Measurements from ENCODE around the gene PSMC3. TPM values are rescaled to one million over a fixed set of nuclear protein-coding genes. Genes with fewer than 3 reads are reported as not detected.

Gene PSMC3
- total and polyA plus RNA-seq, 8 donors: 86.7 to 163 (median 130) TPM

DNA sequence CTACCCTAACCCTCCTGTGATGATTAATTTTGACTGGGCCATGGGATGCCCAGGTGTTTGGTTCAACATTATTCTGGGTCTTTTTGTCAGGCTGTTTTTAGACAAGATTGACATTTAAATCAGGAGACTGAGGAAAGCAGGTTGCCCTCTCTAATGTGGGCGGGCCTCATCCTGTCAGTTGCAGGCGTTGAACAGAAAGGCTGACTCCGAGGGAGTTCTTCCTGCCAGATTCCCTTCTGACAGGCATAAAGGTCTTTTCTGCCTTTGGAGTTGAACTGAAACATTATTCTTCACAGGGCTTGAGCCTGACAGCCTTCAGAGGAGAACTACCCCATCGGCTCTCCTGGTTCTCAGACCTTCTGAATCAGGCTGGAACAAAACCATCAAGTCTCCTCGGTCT lies 4.3 kb upstream of the PSMC3 start:
- H3K4me3 ChIP-seq: no peak overlapping the region
- H3K27ac ChIP-seq: no peak overlapping the region
- H3K27me3 ChIP-seq: no peaks in the 10 kb centered on the region
- DNase-seq: no peak
- no peaks in the 10 kb centered on the region for H3K9me3 ChIP-seq
- TF ChIP-seq, protein P1, sequence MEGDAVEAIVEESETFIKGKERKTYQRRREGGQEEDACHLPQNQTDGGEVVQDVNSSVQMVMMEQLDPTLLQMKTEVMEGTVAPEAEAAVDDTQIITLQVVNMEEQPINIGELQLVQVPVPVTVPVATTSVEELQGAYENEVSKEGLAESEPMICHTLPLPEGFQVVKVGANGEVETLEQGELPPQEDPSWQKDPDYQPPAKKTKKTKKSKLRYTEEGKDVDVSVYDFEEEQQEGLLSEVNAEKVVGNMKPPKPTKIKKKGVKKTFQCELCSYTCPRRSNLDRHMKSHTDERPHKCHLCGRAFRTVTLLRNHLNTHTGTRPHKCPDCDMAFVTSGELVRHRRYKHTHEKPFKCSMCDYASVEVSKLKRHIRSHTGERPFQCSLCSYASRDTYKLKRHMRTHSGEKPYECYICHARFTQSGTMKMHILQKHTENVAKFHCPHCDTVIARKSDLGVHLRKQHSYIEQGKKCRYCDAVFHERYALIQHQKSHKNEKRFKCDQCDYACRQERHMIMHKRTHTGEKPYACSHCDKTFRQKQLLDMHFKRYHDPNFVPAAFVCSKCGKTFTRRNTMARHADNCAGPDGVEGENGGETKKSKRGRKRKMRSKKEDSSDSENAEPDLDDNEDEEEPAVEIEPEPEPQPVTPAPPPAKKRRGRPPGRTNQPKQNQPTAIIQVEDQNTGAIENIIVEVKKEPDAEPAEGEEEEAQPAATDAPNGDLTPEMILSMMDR (IDR thresholded peaks at IDR 0.05): no peak
- peaks cover under 1 to 2% of the 10 kb centered on the region in 2 donors for H3K4me1 ChIP-seq
- H3K36me3 ChIP-seq: no peaks in the 10 kb centered on the region
- intact Hi-C loops (cut with DNase I): no loop called here
- ATAC-seq: no peak

DNA sequence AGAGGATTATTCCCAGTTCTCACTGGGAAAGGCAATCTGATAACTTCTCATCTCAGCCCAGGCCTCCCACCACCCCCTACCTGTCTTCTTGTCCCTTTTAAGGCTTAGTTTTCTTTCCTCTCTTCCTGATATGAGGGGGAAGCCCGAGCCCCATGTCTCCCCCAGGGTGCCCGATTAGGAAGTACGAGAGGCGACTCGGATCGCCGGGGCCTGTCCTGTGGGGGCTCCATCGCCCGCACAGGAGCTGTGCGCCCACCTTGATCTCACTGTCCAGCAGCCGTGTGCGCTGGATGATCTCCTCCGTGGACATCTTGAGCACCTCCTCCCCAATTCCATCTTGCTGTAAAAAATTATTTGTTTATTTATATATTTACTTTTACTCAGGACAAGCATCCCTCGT lies 628 bp downstream of the PSMC3 start:
- H3K36me3 ChIP-seq: peaks cover 0 to 43% of the 10 kb centered on the region in 2 donors
- H3K9me3 ChIP-seq: no peaks in the 10 kb centered on the region
- intact Hi-C loops (cut with DNase I): no loop called here
- peak overlapping the region; percentile 92 to 99 for H3K4me3 ChIP-seq
- TF ChIP-seq, protein P1 (IDR thresholded peaks at IDR 0.05): no peak
- H3K4me1 ChIP-seq: peaks cover 8 to 16% of the 10 kb centered on the region in 2 donors
- DNase-seq: no peak
- H3K27me3 ChIP-seq: no peaks in the 10 kb centered on the region
- peak overlapping the region; percentile 89 to 92 for H3K27ac ChIP-seq
- ATAC-seq: no peak

DNA sequence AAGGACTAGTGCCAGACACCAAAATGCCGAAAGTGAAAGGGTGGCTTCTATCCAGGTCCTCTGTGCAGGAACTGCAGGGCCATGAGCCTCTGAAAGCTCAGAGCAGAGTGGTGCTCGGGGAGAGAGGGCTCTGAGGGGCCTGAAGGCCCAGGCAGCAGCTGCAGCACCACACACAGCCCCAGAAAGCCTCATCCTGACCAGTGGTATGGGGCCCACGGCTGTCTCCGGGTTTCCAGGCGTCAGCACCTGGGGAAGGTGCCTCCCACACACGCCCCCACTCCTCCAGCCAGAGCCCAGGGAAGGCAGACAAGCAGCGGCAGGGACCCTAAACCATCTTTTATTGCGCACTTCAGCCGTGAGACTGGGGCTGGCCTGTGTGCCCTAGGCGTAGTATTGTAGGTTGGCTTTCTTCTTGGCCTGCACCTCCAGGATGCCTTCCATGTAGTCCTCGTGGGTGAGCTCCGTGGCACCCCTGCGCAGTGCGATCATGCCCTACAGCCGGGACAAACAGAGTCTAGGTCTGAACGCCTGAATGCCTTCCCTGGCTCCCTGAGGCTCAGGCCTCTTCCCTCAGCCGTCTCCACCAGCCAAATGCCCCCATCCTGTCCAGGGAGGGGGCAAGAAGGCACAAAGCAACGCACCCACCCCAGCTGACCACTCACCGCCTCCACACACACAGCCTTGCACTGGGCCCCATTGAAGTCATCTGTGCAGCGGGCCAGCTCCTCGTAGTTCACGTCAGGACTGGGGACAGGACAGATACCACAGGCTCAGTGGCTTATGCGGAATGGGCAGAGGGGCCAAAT lies 7.6 kb downstream of the PSMC3 start:
- no peak overlapping the region for H3K27ac ChIP-seq
- no peak for ATAC-seq
- H3K27me3 ChIP-seq: no peaks in the 10 kb centered on the region

DNA sequence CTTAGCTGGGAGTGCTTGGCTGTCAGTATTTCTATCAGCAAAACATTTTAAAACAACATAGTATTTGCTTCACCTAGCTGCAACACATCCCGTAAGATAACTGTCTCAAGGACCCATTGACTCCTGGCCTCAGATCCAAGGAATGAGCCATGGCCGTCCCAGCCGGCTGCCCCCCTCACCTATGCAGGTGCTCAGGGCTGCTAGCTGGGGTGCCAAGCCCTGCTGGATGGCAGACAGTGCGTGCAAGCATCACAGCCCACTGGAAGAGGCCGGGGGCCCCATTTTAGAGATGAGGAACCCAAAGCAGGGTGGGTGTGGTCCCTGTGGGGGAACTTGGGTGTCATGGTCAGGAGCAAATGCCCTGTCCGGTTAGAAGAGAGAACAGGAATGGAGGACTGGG lies 8.5 kb downstream of the PSMC3 start:
- DNase-seq (no peak), ATAC-seq (no peak)
- TF ChIP-seq, protein P1 (IDR thresholded peaks at IDR 0.05): no peak
- Histone ChIP-seq H3K36me3 (peaks cover 0 to 99% of the 10 kb centered on the region in 2 donors), H3K4me3 (no peak overlapping the region), H3K4me1 (peaks cover 14 to 35% of the 10 kb centered on the region in 2 donors), H3K27ac (no peak overlapping the region), H3K9me3 (no peaks in the 10 kb centered on the region), H3K27me3 (no peaks in the 10 kb centered on the region)
- intact Hi-C loops (cut with DNase I): no loop called here

More for the DNA sequence above, 7.6 kb downstream of the PSMC3 start:
- Histone ChIP-seq H3K9me3 (no peaks in the 10 kb centered on the region), H3K4me3 (no peak overlapping the region), H3K36me3 (peaks cover 0 to 99% of the 10 kb centered on the region in 2 donors), H3K4me1 (peaks cover 14 to 31% of the 10 kb centered on the region in 2 donors)
- intact Hi-C loops (cut with DNase I): no loop called here
- DNase-seq: no peak
- TF ChIP-seq, protein P1 (IDR thresholded peaks at IDR 0.05): no peak

DNA sequence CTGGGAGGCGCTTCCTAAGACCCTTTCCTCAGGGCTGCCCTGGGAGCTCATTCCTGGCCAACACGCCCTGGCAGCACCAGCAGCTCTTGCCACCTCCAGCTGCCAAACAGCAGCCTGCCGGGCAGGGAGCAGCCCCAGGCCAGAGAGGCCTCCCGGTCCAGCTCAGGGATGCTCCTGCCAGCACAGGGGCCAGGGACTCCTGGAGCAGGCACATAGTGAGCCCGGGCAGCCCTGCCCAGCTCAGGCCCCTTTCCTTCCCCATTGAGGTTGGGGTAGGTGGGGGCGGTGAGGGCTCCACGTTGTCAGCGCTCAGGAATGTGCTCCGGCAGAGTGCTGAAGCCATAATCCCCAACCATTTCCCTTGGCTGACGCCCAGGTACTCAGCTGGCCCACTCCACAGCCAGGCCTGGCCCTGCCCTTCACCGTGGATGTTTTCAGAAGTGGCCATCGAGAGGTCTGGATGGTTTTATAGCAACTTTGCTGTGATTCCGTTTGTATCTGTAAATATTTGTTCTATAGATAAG lies 10.2 kb downstream of the PSMC3 start:
- Histone ChIP-seq H3K36me3 (peaks cover 0 to 99% of the 10 kb centered on the region in 2 donors), H3K9me3 (no peaks in the 10 kb centered on the region), H3K27ac (peak overlapping the region; percentile 77 to 79), H3K27me3 (no peaks in the 10 kb centered on the region), H3K4me1 (peaks cover 14 to 48% of the 10 kb centered on the region in 2 donors), H3K4me3 (no peak overlapping the region)
- TF ChIP-seq, protein P1 (IDR thresholded peaks at IDR 0.05): no peak
- intact Hi-C loops (cut with DNase I): no loop called here
- DNase-seq (peak; percentile 61 to 90 (median 89)), ATAC-seq (peak; percentile 90)
